ENCODE data around the gene HNRNPM.

GRCh38 chr19:8455018-8455417, 10.2 kb downstream of the HNRNPM start:
- TF ChIP-seq CTCF (IDR thresholded peaks at IDR 0.05) (no peak), EZH2 (IDR thresholded peaks at IDR 0.05; ENCODE audit: borderline replicate concordance, insufficient read depth, low read depth, low read length, poor library complexity, severe bottlenecking) (no peak)

Data from B cell (primary cell).